Lower lobe of right lung (tissue), 2 donors: ENCODE results near the gene FITM1. TPM values are rescaled to one million over a fixed set of nuclear protein-coding genes. Genes with fewer than 3 reads are reported as not detected.

ENCODE experiments used
- ATAC-seq, 2 donors: fragments of 200-7000 bp; cut with Tn5 transposase; one replicate each; pipeline ENCODE4 v1.9.1; 2020 to 2022; ENCODE audit warnings: mild to moderate bottlenecking in 2 of 2, moderate library complexity in 2 of 2
- DNase-seq: peaks from one replicate; pipeline ENCODE4 v3.0.0-alpha.2; 2020
- H3K27ac ChIP-seq: fragments of 200-600 bp; one replicate; pipeline ENCODE4 v1.8.0; 2022
- H3K27me3 ChIP-seq: fragments of 200-600 bp; one replicate; pipeline ENCODE4 v1.8.0; 2022; ENCODE audit warnings: low read depth
- H3K36me3 ChIP-seq: fragments of 200-600 bp; one replicate; pipeline ENCODE4 v1.8.0; 2022; ENCODE audit warnings: mild to moderate bottlenecking
- H3K4me1 ChIP-seq: fragments of 200-600 bp; one replicate; pipeline ENCODE4 v1.8.0; 2022
- H3K4me3 ChIP-seq: fragments of 200-600 bp; one replicate; pipeline ENCODE4 v1.8.0; 2022; ENCODE audit warnings: mild to moderate bottlenecking
- H3K9me3 ChIP-seq: fragments of 200-600 bp; one replicate; pipeline ENCODE4 v1.8.0; 2022
- CTCF ChIP-seq: fragments of 200-600 bp; IDR thresholded peaks from one replicate; pipeline ENCODE4 v1.8.0; 2022; ENCODE audit warnings: antibody characterized with exemption, mild to moderate bottlenecking
- intact Hi-C: fragments of 100-400 bp; cut with DNase I; formaldehyde crosslinking; loops from one replicate; pipeline ENCODE4 v1.11.0; 2022
- total RNA-seq: library from RNA; stranded (reverse); fragmentation: NEBNext Ultra II Directional; extraction: Animal tissue kit (Norgen Biotek cat#: 25700); gene quantifications from one replicate; pipeline ENCODE4 v1.2.1, GENCODE V29; 2021
- donor health status: DM: no; HTN: yes; CAD: no; lungs with severe emphysema.

FITM1 gene
- total RNA-seq, 1 donor from 2014 or later, result 0.97 TPM

- H3K36me3 ChIP-seq, result peaks cover 92% of the 10 kb centered on the region
- H3K27ac ChIP-seq, result no peak overlapping the region
- H3K4me3 ChIP-seq, result no peak overlapping the region
- intact Hi-C loops, result no loop called here
- no peaks in the 10 kb centered on the region for H3K27me3 ChIP-seq
- no peaks in the 10 kb centered on the region for H3K9me3 ChIP-seq
- TF ChIP-seq CTCF, result no peak
- ATAC-seq, result no peak
- DNase-seq, result no peak
- H3K4me1 ChIP-seq, result no peaks in the 10 kb centered on the region
These were observed 47.4 kb downstream of the FITM1 start for GRCh38 chr14:24177891-24178290.

GRCh38 chr14:24178399-24179178, 48.1 kb downstream of the FITM1 start:
- H3K4me1 ChIP-seq, result no peaks in the 10 kb centered on the region
- no peak overlapping the region for H3K27ac ChIP-seq
- no peaks in the 10 kb centered on the region for H3K27me3 ChIP-seq
- ATAC-seq (no peak), DNase-seq (no peak)
- H3K36me3 ChIP-seq, result peaks cover 93% of the 10 kb centered on the region
- H3K9me3 ChIP-seq, result no peaks in the 10 kb centered on the region
- no peak overlapping the region for H3K4me3 ChIP-seq
- no peak for TF ChIP-seq CTCF
- intact Hi-C loops, result no loop called here

GRCh38 chr14:24179294-24179960, 49.0 kb downstream of the FITM1 start:
- ATAC-seq, result no peak
- no peaks in the 10 kb centered on the region for H3K9me3 ChIP-seq
- intact Hi-C loops, result no loop called here
- no peak overlapping the region for H3K27ac ChIP-seq
- DNase-seq, result no peak
- peaks cover 99% of the 10 kb centered on the region for H3K36me3 ChIP-seq
- H3K4me3 ChIP-seq, result no peak overlapping the region
- no peaks in the 10 kb centered on the region for H3K27me3 ChIP-seq
- H3K4me1 ChIP-seq, result no peaks in the 10 kb centered on the region
- TF ChIP-seq CTCF, result no peak

- Histone ChIP-seq H3K4me3 (no peak overlapping the region), H3K36me3 (peaks cover 99% of the 10 kb centered on the region), H3K27ac (no peak overlapping the region), H3K4me1 (no peaks in the 10 kb centered on the region), H3K9me3 (no peaks in the 10 kb centered on the region), H3K27me3 (no peaks in the 10 kb centered on the region)
- TF ChIP-seq CTCF, result no peak
- DNase-seq (no peak), ATAC-seq (no peak)
- intact Hi-C loops, result no loop called here
These were observed 49.7 kb downstream of the FITM1 start for GRCh38 chr14:24179961-24180796.

GRCh38 chr14:24181371-24182077, 51.1 kb downstream of the FITM1 start:
- H3K4me3 ChIP-seq, result no peak overlapping the region
- no peak for DNase-seq
- H3K4me1 ChIP-seq, result no peaks in the 10 kb centered on the region
- no peak overlapping the region for H3K27ac ChIP-seq
- no peaks in the 10 kb centered on the region for H3K9me3 ChIP-seq
- H3K36me3 ChIP-seq, result peaks cover 97% of the 10 kb centered on the region
- intact Hi-C loops, result no loop called here
- no peak for TF ChIP-seq CTCF
- no peaks in the 10 kb centered on the region for H3K27me3 ChIP-seq
- ATAC-seq, result no peak
